GM23248 (cell line): ENCODE measurements around the gene VCL. TPM values are rescaled to one million over a fixed set of nuclear protein-coding genes. Genes with fewer than 3 reads are reported as not detected.

Experiments
- DNase-seq: peaks from one replicate; pipeline ENCODE4 v3.0.0-alpha.2; 2015
- H2AFZ ChIP-seq: fragments of 200-600 bp; sonication (generic); 2 replicates; pipeline ENCODE4 v1.6.1; 2016; ENCODE audit warnings: antibody characterized with exemption
- H3F3A ChIP-seq: fragments of 200-600 bp; sonication (generic); 2 replicates; pipeline ENCODE4 v1.6.1; 2016; ENCODE audit warnings: mild to moderate bottlenecking, antibody characterized with exemption, mixed run types; ENCODE audit not compliant: insufficient read depth
- H3K27ac ChIP-seq: fragments of 200-600 bp; sonication (generic); 2 replicates; pipeline ENCODE4 v1.5.1; 2016; ENCODE audit warnings: mild to moderate bottlenecking
- H3K27me3 ChIP-seq: fragments of 200-600 bp; sonication (generic); replicated peaks from 2 replicates; pipeline ENCODE4 v1.6.1; 2016; ENCODE audit warnings: mild to moderate bottlenecking; ENCODE audit not compliant: insufficient read depth
- H3K36me3 ChIP-seq: fragments of 200-600 bp; sonication (generic); 2 replicates; pipeline ENCODE4 v1.6.1; 2016; ENCODE audit warnings: low read depth, mild to moderate bottlenecking
- H3K4me1 ChIP-seq: fragments of 200-600 bp; sonication (generic); 2 replicates; pipeline ENCODE4 v1.6.1; 2016; ENCODE audit warnings: mild to moderate bottlenecking; ENCODE audit not compliant: insufficient read depth
- H3K4me2 ChIP-seq: fragments of 200-600 bp; sonication (generic); one replicate; pipeline ENCODE4 v1.6.1; 2016; ENCODE audit warnings: mild to moderate bottlenecking; ENCODE audit not compliant: unreplicated experiment
- H3K4me3 ChIP-seq: fragments of 200-600 bp; sonication (generic); 2 replicates; pipeline ENCODE4 v1.5.1; 2016; ENCODE audit warnings: mild to moderate bottlenecking
- H3K79me2 ChIP-seq: fragments of 200-600 bp; sonication (generic); 2 replicates; pipeline ENCODE4 v1.6.1; 2016; ENCODE audit warnings: mild to moderate bottlenecking; ENCODE audit not compliant: insufficient read depth
- H3K9ac ChIP-seq: fragments of 200-600 bp; sonication (generic); 2 replicates; pipeline ENCODE4 v1.6.1; 2016; ENCODE audit warnings: mild to moderate bottlenecking
- H3K9me2 ChIP-seq: fragments of 200-600 bp; sonication (generic); 2 replicates; pipeline ENCODE4 v1.6.1; 2016; ENCODE audit warnings: mixed run types, mild to moderate bottlenecking, moderate library complexity; ENCODE audit not compliant: insufficient read depth
- H3K9me3 ChIP-seq: fragments of 200-600 bp; sonication (generic); one replicate; pipeline ENCODE4 v1.6.1; 2017; ENCODE audit warnings: low read depth
- H4K20me1 ChIP-seq: fragments of 200-600 bp; sonication (generic); 2 replicates; pipeline ENCODE4 v1.6.0; 2016; ENCODE audit not compliant: insufficient read depth
- EZH2 ChIP-seq: fragments of 200-600 bp; sonication (generic); IDR thresholded peaks from 2 replicates; pipeline ENCODE4 v1.6.1; 2018; ENCODE audit warnings: antibody characterized with exemption, mild to moderate bottlenecking; ENCODE audit not compliant: insufficient read depth, poor library complexity, severe bottlenecking
- EZH2phosphoT487 ChIP-seq: fragments of 200-600 bp; sonication (generic); IDR thresholded peaks from 2 replicates; pipeline ENCODE4 v1.6.1; 2018; ENCODE audit warnings: antibody characterized with exemption, moderate library complexity, mild to moderate bottlenecking, low read depth; ENCODE audit not compliant: insufficient read depth
- WGBS, 2 experiments: methylation state at CpG; one replicate each; pipeline ENCODE4 v1.1.6; 2015 to 2017; ENCODE audit warnings: low lambda C conversion rate in 2 of 2, low coverage in 1 of 2; ENCODE audit errors: missing lambda C conversion rate in 2 of 2; 5-methylcytosine and 5-hydroxymethylcytosine counted together
- in situ Hi-C: fragments of 300-500 bp; cut with MboI; formaldehyde crosslinking; loops from 2 replicates; pipeline ENCODE4 v1.15.0; 2020
- polyA plus RNA-seq: library from polyadenylated mRNA; unstranded; fragments of >200 nt; fragmentation: Nextera tagmentation; extraction: Ambion mirVana; gene quantifications from 2 replicates; pipeline ENCODE4 v1.2.1, GENCODE V29; 2016
- total RNA-seq: library from RNA; depleted of rRNA; stranded (reverse); fragments of >200 nt; shearing (Covaris generic); gene quantifications from 2 replicates; pipeline ENCODE4 v1.2.3, GENCODE V29; 2014

VCL gene
- total and polyA plus RNA-seq, 2 experiments from 2014 or later: 177 to 235 TPM

DNA sequence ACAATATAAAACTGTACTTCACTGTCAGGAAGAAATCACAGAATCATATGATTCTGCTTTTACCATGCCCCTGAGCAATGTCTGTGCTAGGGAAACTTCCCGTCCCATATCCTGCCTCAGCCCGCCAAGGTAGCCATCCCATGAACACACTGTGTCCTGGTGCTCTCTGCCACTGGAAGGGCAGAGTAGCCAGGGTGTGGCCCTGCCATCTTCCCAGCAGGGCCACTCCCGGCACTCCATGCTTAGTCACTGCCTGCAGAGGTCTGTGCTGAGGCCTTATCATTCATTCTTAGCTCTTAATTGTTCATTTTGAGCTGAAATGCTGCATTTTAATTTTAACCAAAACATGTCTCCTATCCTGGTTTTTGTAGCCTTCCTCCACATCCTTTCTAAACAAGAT is 120.9 kb downstream of the VCL start:
- no peaks in the 10 kb centered on the region for H3K27me3 ChIP-seq
- peaks cover 87% of the 10 kb centered on the region for H3K36me3 ChIP-seq
- H4K20me1 ChIP-seq: no peaks in the 10 kb centered on the region
- no peaks in the 10 kb centered on the region for H3K9me2 ChIP-seq
- H3K9ac ChIP-seq: peak overlapping the region; percentile 26; the same call in 1 of the 2 replicates
- H3F3A ChIP-seq: peaks cover 93% of the 10 kb centered on the region
- no peak for TF ChIP-seq EZH2
- no peak for TF ChIP-seq EZH2phosphoT487
- WGBS, 2 experiments: 50 to 54% methylated on average over 3 of the region's 3 CpGs
- no peaks in the 10 kb centered on the region for H3K9me3 ChIP-seq
- H3K4me1 ChIP-seq: peaks cover 16% of the 10 kb centered on the region
- H2AFZ ChIP-seq: no peak overlapping the region
- no peak overlapping the region for H3K4me2 ChIP-seq
- in situ Hi-C loops: no loop called here
- H3K79me2 ChIP-seq: peaks cover 34% of the 10 kb centered on the region
- peak overlapping the region; percentile 64 for H3K27ac ChIP-seq
- DNase-seq: peak; percentile 72
- no peak overlapping the region for H3K4me3 ChIP-seq

DNA sequence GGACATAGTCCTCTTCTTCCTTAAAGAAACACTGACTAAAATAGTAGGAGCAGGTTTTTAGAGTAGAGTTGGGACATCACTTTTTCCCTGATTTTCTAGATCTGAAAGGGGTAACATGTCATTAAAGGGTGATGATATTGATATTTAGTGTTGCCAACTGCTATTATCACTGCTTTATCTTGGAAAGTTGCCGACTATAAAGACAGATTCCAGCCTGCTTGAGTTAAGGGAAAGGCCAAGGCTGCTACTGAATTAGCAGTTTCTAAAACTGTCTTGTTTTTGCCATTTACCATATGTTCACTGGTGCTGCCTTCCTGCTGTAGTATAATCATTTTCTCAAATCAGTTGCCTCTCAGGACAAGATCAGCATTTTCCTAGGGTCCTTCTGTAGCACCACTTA is 123.0 kb downstream of the VCL start:
- Histone ChIP-seq H3K4me1 (peaks cover 13% of the 10 kb centered on the region), H2AFZ (no peak overlapping the region), H3K79me2 (peaks cover 16% of the 10 kb centered on the region), H3K27ac (no peak overlapping the region), H3K27me3 (no peaks in the 10 kb centered on the region), H3K4me2 (no peak overlapping the region), H3K9me3 (no peaks in the 10 kb centered on the region), H3K9me2 (no peaks in the 10 kb centered on the region), H3K9ac (no peak overlapping the region), H3K4me3 (no peak overlapping the region), H4K20me1 (no peaks in the 10 kb centered on the region), H3K36me3 (peaks cover 85% of the 10 kb centered on the region), H3F3A (peaks cover 97% of the 10 kb centered on the region)
- WGBS, 2 experiments: 12 to 14% methylated on average over 1 of the region's 1 CpG
- TF ChIP-seq EZH2phosphoT487 (no peak), EZH2 (no peak)
- no peak for DNase-seq
- in situ Hi-C loops: no loop called here

DNA sequence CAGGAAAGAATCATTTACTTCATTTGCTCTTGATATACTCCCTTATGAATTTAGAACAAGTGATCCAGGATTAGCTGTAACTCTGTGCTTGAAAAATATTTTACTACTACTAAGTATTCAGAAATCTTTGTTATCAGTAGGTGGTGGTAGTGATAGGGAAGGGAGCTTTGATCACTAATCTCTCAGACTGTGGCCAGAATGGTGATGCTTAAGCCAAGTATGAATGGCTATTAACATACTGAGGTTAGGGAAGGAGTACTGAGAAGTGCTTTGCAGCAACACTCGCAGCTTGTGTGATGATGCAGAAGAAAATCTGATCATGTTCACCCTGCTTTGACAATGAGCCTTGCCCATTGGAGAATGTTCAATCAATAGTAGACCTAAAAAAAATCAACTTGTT is 123.5 kb downstream of the VCL start:
- no peaks in the 10 kb centered on the region for H3K9me2 ChIP-seq

DNA sequence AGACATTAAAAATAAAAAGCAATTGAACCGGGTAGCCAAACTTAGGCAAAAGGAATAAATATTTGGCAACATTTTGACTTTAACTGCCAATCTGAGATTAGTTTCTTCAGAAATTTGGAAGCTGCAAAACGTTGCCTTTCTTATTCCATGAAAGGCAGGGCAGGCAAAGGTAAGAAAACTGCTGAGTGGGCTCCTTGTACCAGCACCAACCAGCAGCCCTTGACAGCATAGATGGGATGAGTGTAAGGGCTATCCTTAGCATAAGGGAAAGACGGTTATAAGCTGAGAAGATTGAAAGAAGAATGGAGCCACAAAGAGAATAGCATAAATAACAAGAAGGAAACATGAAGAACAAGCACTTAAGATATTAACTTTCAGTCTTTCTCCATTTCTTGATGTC is 124.1 kb downstream of the VCL start:
- in situ Hi-C loops: no loop called here
- H3K36me3 ChIP-seq: peaks cover 79% of the 10 kb centered on the region
- H3K9ac ChIP-seq: no peak overlapping the region
- H3K4me1 ChIP-seq: peaks cover 13% of the 10 kb centered on the region
- H2AFZ ChIP-seq: no peak overlapping the region
- no peak overlapping the region for H3K4me2 ChIP-seq
- no peaks in the 10 kb centered on the region for H3K9me2 ChIP-seq
- H3K27ac ChIP-seq: no peak overlapping the region
- DNase-seq: no peak
- H3K9me3 ChIP-seq: no peaks in the 10 kb centered on the region
- no peaks in the 10 kb centered on the region for H4K20me1 ChIP-seq
- H3F3A ChIP-seq: peaks cover 93% of the 10 kb centered on the region
- no peak overlapping the region for H3K4me3 ChIP-seq
- no peaks in the 10 kb centered on the region for H3K27me3 ChIP-seq
- TF ChIP-seq EZH2phosphoT487 (no peak), EZH2 (no peak)
- WGBS, 2 experiments: 24 to 28% methylated on average over 3 of the region's 3 CpGs
- H3K79me2 ChIP-seq: 0 out of 2 replicates have a peak, but pooled peaks cover 8% of the 10 kb centered on the region

More for the DNA sequence above, 123.5 kb downstream of the VCL start:
- Histone ChIP-seq H3F3A (peaks cover 97% of the 10 kb centered on the region), H3K27me3 (no peaks in the 10 kb centered on the region), H2AFZ (no peak overlapping the region), H3K9me3 (no peaks in the 10 kb centered on the region), H3K4me3 (no peak overlapping the region), H3K4me1 (peaks cover 13% of the 10 kb centered on the region), H3K9ac (no peak overlapping the region), H3K79me2 (peaks cover 12% of the 10 kb centered on the region; the same call in 1 of the 2 replicates), H3K4me2 (no peak overlapping the region), H3K27ac (no peak overlapping the region), H4K20me1 (no peaks in the 10 kb centered on the region), H3K36me3 (peaks cover 81% of the 10 kb centered on the region)
- no peak for DNase-seq
- TF ChIP-seq EZH2: no peak
- TF ChIP-seq EZH2phosphoT487: no peak
- WGBS, 2 experiments: 92 to 100% methylated on average over 1 of the region's 1 CpG
- in situ Hi-C loops: no loop called here

DNA sequence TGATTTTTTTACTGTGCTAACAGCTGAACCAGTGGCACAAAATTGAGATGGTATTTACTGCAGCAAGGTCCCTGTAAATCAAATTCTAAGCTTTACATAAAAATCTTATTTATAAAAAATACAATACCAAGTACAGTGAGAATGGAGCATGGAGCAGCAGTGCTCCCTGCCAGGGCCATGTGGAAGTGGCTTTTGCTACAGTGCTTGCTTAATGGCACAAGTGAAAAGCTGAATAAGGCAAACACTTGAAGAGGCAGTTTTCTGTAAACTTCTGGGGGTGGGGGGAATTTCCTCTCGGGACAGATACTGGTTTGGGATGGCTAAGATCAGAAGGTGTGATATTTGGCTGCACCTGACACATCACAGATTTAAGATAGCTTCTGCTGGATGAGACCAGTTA is 125.2 kb downstream of the VCL start:
- in situ Hi-C loops: no loop called here
- 0% methylated on average over 1 of the region's 1 CpG for WGBS, 2 experiments

More for the DNA sequence above, 125.2 kb downstream of the VCL start:
- Histone ChIP-seq H3K4me3 (no peak overlapping the region), H3F3A (peaks cover 83% of the 10 kb centered on the region), H3K9ac (no peak overlapping the region), H3K36me3 (peaks cover 75% of the 10 kb centered on the region), H3K27ac (no peak overlapping the region), H3K4me1 (peaks cover 13% of the 10 kb centered on the region), H4K20me1 (no peaks in the 10 kb centered on the region), H3K4me2 (no peak overlapping the region), H3K9me3 (no peaks in the 10 kb centered on the region), H3K27me3 (no peaks in the 10 kb centered on the region), H3K9me2 (no peaks in the 10 kb centered on the region), H3K79me2 (0 out of 2 replicates have a peak, but pooled peaks cover 8% of the 10 kb centered on the region), H2AFZ (no peak overlapping the region)
- TF ChIP-seq EZH2phosphoT487: no peak
- TF ChIP-seq EZH2: no peak
- no peak for DNase-seq
